SK-N-SH treated with all-trans-retinoic acid at 6 μM for 48 hours (cell line): Measurements from ENCODE around the gene EEIG2.
"Not testable (repeated sequence)": the region's sequence is repeated elsewhere in the genome, so short reads cannot be mapped to it uniquely, and the experiment has no call there.

Experiments used
- ARNTL ChIP-seq: fragments of 450-650 bp; formaldehyde crosslinking; IDR thresholded peaks from 2 replicates; pipeline ENCODE4 v1.5.0; 2020; ENCODE audit warnings: low read depth, mild to moderate bottlenecking, moderate library complexity, borderline replicate concordance
- CREB5 ChIP-seq: fragments of 250-450 bp; sonication (Bioruptor Pico); IDR thresholded peaks from 2 replicates; pipeline ENCODE4 v1.5.1; 2020; ENCODE audit warnings: low read depth, mild to moderate bottlenecking, moderate library complexity
- CSDC2 ChIP-seq: fragments of 250-450 bp; sonication (Bioruptor Pico); IDR thresholded peaks from 2 replicates; pipeline ENCODE4 v1.5.0; 2020; ENCODE audit warnings: mild to moderate bottlenecking, moderate library complexity
- CSRNP3 ChIP-seq: fragments of 250-450 bp; sonication (Bioruptor Pico); IDR thresholded peaks from 2 replicates; pipeline ENCODE4 v1.5.1; 2021; ENCODE audit warnings: mild to moderate bottlenecking, moderate library complexity
- ISL1 ChIP-seq: fragments of 250-450 bp; sonication (Bioruptor Pico); IDR thresholded peaks from 2 replicates; pipeline ENCODE4 v2.1.2; 2022; ENCODE audit warnings: mild to moderate bottlenecking, moderate library complexity
- RARB ChIP-seq: fragments of 250-450 bp; sonication (Bioruptor Pico); IDR thresholded peaks from 2 replicates; pipeline ENCODE4 v1.8.0; 2021; ENCODE audit warnings: mild to moderate bottlenecking, moderate library complexity
- TCF4 ChIP-seq: fragments of 250-450 bp; sonication (Bioruptor Pico); IDR thresholded peaks from 2 replicates; pipeline ENCODE4 v1.8.0; 2021; ENCODE audit warnings: mild to moderate bottlenecking, moderate library complexity, borderline replicate concordance
- ZFP3 ChIP-seq: fragments of 250-450 bp; sonication (Bioruptor Pico); IDR thresholded peaks from 2 replicates; pipeline ENCODE4 v1.5.0; 2020; ENCODE audit warnings: mild to moderate bottlenecking, moderate library complexity
- ZFP30 ChIP-seq: fragments of 450-650 bp; formaldehyde crosslinking; IDR thresholded peaks from 2 replicates; pipeline ENCODE4 v1.5.0; 2022; ENCODE audit warnings: mild to moderate bottlenecking, moderate library complexity
- ZNF70 ChIP-seq: fragments of 450-650 bp; formaldehyde crosslinking; IDR thresholded peaks from 2 replicates; pipeline ENCODE4 v1.5.0; 2020; ENCODE audit warnings: mild to moderate bottlenecking, moderate library complexity
- ZNF8 ChIP-seq: fragments of 450-650 bp; formaldehyde crosslinking; IDR thresholded peaks from 2 replicates; pipeline ENCODE4 v1.5.0; 2020; ENCODE audit warnings: mild to moderate bottlenecking, moderate library complexity
- TF ChIP-seq, protein P1 (sequence below): fragments of 250-450 bp; sonication (Bioruptor Pico); IDR thresholded peaks from 2 replicates; pipeline ENCODE4 v1.5.0; 2020; ENCODE audit warnings: mild to moderate bottlenecking, moderate library complexity
- TF ChIP-seq, protein P2 (sequence below): fragments of 250-450 bp; sonication (Bioruptor Pico); IDR thresholded peaks from 2 replicates; pipeline ENCODE4 v1.8.0; 2020; ENCODE audit warnings: mild to moderate bottlenecking, moderate library complexity, borderline replicate concordance

DNA sequence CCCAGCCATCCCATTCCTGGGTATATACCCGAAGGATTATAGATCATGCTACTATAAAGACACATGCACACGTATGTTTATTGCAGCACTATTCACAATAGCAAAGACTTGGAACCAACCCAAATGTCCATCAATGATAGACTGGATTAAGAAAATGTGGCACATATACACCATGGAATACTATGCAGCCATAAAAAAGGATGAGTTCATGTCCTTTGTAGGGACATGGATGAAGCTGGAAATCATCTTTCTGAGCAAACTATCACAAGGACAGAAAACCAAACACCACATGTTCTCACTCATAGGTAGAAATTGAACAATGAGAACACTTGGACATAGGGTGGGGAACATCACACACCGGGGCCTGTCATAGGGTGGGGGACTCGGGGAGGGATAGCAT, 12.4 kb upstream of the EEIG2 start:
- TF ChIP-seq, protein P1, sequence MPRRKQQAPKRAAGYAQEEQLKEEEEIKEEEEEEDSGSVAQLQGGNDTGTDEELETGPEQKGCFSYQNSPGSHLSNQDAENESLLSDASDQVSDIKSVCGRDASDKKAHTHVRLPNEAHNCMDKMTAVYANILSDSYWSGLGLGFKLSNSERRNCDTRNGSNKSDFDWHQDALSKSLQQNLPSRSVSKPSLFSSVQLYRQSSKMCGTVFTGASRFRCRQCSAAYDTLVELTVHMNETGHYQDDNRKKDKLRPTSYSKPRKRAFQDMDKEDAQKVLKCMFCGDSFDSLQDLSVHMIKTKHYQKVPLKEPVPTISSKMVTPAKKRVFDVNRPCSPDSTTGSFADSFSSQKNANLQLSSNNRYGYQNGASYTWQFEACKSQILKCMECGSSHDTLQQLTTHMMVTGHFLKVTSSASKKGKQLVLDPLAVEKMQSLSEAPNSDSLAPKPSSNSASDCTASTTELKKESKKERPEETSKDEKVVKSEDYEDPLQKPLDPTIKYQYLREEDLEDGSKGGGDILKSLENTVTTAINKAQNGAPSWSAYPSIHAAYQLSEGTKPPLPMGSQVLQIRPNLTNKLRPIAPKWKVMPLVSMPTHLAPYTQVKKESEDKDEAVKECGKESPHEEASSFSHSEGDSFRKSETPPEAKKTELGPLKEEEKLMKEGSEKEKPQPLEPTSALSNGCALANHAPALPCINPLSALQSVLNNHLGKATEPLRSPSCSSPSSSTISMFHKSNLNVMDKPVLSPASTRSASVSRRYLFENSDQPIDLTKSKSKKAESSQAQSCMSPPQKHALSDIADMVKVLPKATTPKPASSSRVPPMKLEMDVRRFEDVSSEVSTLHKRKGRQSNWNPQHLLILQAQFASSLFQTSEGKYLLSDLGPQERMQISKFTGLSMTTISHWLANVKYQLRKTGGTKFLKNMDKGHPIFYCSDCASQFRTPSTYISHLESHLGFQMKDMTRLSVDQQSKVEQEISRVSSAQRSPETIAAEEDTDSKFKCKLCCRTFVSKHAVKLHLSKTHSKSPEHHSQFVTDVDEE (CRISPR knock-in tag) = not testable (repeated sequence)
- TF ChIP-seq ISL1 (CRISPR knock-in tag); CSDC2 (CRISPR knock-in tag); ZNF8 (CRISPR knock-in tag); RARB (CRISPR knock-in tag); TCF4 (CRISPR knock-in tag); ZFP3 (CRISPR knock-in tag); ARNTL (CRISPR knock-in tag); CREB5; CSRNP3 (CRISPR knock-in tag); ZFP30; ZNF70 (CRISPR knock-in tag): not testable (repeated sequence)
- TF ChIP-seq, protein P2, sequence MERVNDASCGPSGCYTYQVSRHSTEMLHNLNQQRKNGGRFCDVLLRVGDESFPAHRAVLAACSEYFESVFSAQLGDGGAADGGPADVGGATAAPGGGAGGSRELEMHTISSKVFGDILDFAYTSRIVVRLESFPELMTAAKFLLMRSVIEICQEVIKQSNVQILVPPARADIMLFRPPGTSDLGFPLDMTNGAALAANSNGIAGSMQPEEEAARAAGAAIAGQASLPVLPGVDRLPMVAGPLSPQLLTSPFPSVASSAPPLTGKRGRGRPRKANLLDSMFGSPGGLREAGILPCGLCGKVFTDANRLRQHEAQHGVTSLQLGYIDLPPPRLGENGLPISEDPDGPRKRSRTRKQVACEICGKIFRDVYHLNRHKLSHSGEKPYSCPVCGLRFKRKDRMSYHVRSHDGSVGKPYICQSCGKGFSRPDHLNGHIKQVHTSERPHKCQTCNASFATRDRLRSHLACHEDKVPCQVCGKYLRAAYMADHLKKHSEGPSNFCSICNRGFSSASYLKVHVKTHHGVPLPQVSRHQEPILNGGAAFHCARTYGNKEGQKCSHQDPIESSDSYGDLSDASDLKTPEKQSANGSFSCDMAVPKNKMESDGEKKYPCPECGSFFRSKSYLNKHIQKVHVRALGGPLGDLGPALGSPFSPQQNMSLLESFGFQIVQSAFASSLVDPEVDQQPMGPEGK (CRISPR knock-in tag) = not testable (repeated sequence)
